Subcutaneous abdominal adipose tissue (tissue), 5 donors: ENCODE data around the gene METTL5.

ENCODE experiments used
- H3K27ac ChIP-seq: one replicate; pipeline ENCODE4 v1.7.0; 2013; ENCODE audit warnings: low read depth, mild to moderate bottlenecking, inconsistent platforms, low read length, moderate library complexity
- H3K27me3 ChIP-seq, 5 donors: one replicate each; pipeline ENCODE4 v1.7.0; 2013; ENCODE audit warnings: low read length in 5 of 5, inconsistent platforms in 1 of 5; ENCODE audit not compliant: control insufficient read depth in 5 of 5, insufficient read depth in 4 of 5
- H3K36me3 ChIP-seq, 5 donors: one replicate each; pipeline ENCODE4 v1.7.0; 2013; ENCODE audit warnings: low read length in 5 of 5; ENCODE audit not compliant: control insufficient read depth in 5 of 5, insufficient read depth in 5 of 5
- H3K4me1 ChIP-seq, 5 donors: one replicate each; pipeline ENCODE4 v1.7.0; 2013; ENCODE audit warnings: low read length in 5 of 5, mild to moderate bottlenecking in 3 of 5, moderate library complexity in 1 of 5; ENCODE audit not compliant: control insufficient read depth in 5 of 5, insufficient read depth in 5 of 5
- H3K4me3 ChIP-seq, 5 donors: one replicate each; pipeline ENCODE4 v1.7.0; 2013; ENCODE audit warnings: low read length in 5 of 5, low read depth in 1 of 5
- H3K9ac ChIP-seq, 5 donors: one replicate each; pipeline ENCODE4 v1.7.0; 2013; ENCODE audit warnings: low read length in 5 of 5, mild to moderate bottlenecking in 4 of 5, moderate library complexity in 3 of 5
- H3K9me3 ChIP-seq, 5 donors: one replicate each; pipeline ENCODE4 v1.7.0; 2013; ENCODE audit warnings: low read length in 5 of 5; ENCODE audit not compliant: control insufficient read depth in 5 of 5
- donor health status: healthy.
- donor health status: healthy.
- donor health status: healthy.
- donor health status: healthy.
- donor health status: healthy.

The METTL5 gene

GRCh38 chr2:169795181-169795580, 29.5 kb downstream of the METTL5 start:
- Histone ChIP-seq H3K27ac (no peak overlapping the region), H3K27me3 (no peaks in the 10 kb centered on the region), H3K4me1 (peaks cover 0 to 14% (median 10%) of the 10 kb centered on the region in 5 donors), H3K9ac (no peak overlapping the region), H3K9me3 (peaks cover 0 to 3% (median 0%) of the 10 kb centered on the region in 5 donors), H3K4me3 (no peak overlapping the region), H3K36me3 (no peaks in the 10 kb centered on the region)

- H3K9ac ChIP-seq, result no peak overlapping the region
- H3K9me3 ChIP-seq, result peaks cover 0 to 3% (median 0%) of the 10 kb centered on the region in 5 donors
- H3K4me1 ChIP-seq, result peaks cover 0 to 6% (median 5%) of the 10 kb centered on the region in 5 donors
- no peak overlapping the region for H3K27ac ChIP-seq
- H3K27me3 ChIP-seq, result no peaks in the 10 kb centered on the region
- H3K4me3 ChIP-seq, result no peak overlapping the region
- H3K36me3 ChIP-seq, result no peaks in the 10 kb centered on the region
Observed at GRCh38 chr2:169790581-169790980, 34.1 kb downstream of the METTL5 start.

GRCh38 chr2:169782513-169782912, 42.2 kb downstream of the METTL5 start:
- Histone ChIP-seq H3K27ac (no peak overlapping the region), H3K9me3 (no peaks in the 10 kb centered on the region), H3K36me3 (no peaks in the 10 kb centered on the region), H3K9ac (no peak overlapping the region), H3K4me1 (no peaks in the 10 kb centered on the region), H3K4me3 (no peak overlapping the region), H3K27me3 (no peaks in the 10 kb centered on the region)

GRCh38 chr2:169781249-169782013, 43.3 kb downstream of the METTL5 start:
- no peaks in the 10 kb centered on the region for H3K27me3 ChIP-seq
- H3K4me3 ChIP-seq, result no peak overlapping the region
- H3K36me3 ChIP-seq, result no peaks in the 10 kb centered on the region
- H3K4me1 ChIP-seq, result no peaks in the 10 kb centered on the region
- no peak overlapping the region for H3K27ac ChIP-seq
- H3K9me3 ChIP-seq, result no peaks in the 10 kb centered on the region
- H3K9ac ChIP-seq, result no peak overlapping the region

GRCh38 chr2:169778446-169778845, 46.3 kb downstream of the METTL5 start:
- Histone ChIP-seq H3K4me3 (no peak overlapping the region), H3K27me3 (no peaks in the 10 kb centered on the region), H3K27ac (no peak overlapping the region), H3K9ac (no peak overlapping the region), H3K4me1 (no peaks in the 10 kb centered on the region), H3K9me3 (no peaks in the 10 kb centered on the region), H3K36me3 (no peaks in the 10 kb centered on the region)

- H3K9ac ChIP-seq, result no peak overlapping the region
- H3K4me1 ChIP-seq, result no peaks in the 10 kb centered on the region
- H3K27ac ChIP-seq, result no peak overlapping the region
- H3K9me3 ChIP-seq, result no peaks in the 10 kb centered on the region
- H3K36me3 ChIP-seq, result no peaks in the 10 kb centered on the region
- no peak overlapping the region for H3K4me3 ChIP-seq
- no peaks in the 10 kb centered on the region for H3K27me3 ChIP-seq
Observed at GRCh38 chr2:169776252-169776761, 48.4 kb downstream of the METTL5 start.

- no peaks in the 10 kb centered on the region for H3K27me3 ChIP-seq
- H3K9ac ChIP-seq, result no peak overlapping the region
- no peaks in the 10 kb centered on the region for H3K9me3 ChIP-seq
- H3K27ac ChIP-seq, result no peak overlapping the region
- H3K36me3 ChIP-seq, result no peaks in the 10 kb centered on the region
- no peaks in the 10 kb centered on the region for H3K4me1 ChIP-seq
- no peak overlapping the region for H3K4me3 ChIP-seq
Observed at GRCh38 chr2:169775765-169776164, 48.9 kb downstream of the METTL5 start.

- H3K27ac ChIP-seq, result no peak overlapping the region
- H3K4me3 ChIP-seq, result no peak overlapping the region
- no peaks in the 10 kb centered on the region for H3K36me3 ChIP-seq
- no peak overlapping the region for H3K9ac ChIP-seq
- H3K4me1 ChIP-seq, result no peaks in the 10 kb centered on the region
- H3K9me3 ChIP-seq, result no peaks in the 10 kb centered on the region
- H3K27me3 ChIP-seq, result no peaks in the 10 kb centered on the region
Observed at GRCh38 chr2:169775354-169775753, 49.4 kb downstream of the METTL5 start.

- no peak overlapping the region for H3K4me3 ChIP-seq
- no peaks in the 10 kb centered on the region for H3K36me3 ChIP-seq
- no peak overlapping the region for H3K9ac ChIP-seq
- peaks cover 0 to 13% (median 7%) of the 10 kb centered on the region in 5 donors for H3K4me1 ChIP-seq
- H3K9me3 ChIP-seq, result no peaks in the 10 kb centered on the region
- H3K27me3 ChIP-seq, result peaks cover 0 to 11% (median 4%) of the 10 kb centered on the region in 5 donors
- no peak overlapping the region for H3K27ac ChIP-seq
Observed at GRCh38 chr2:169772651-169773050, 52.1 kb downstream of the METTL5 start.

GRCh38 chr2:169771612-169772011, 53.1 kb downstream of the METTL5 start:
- no peak overlapping the region for H3K27ac ChIP-seq
- H3K4me3 ChIP-seq, result no peak overlapping the region
- H3K4me1 ChIP-seq, result peaks cover 0 to 19% (median 7%) of the 10 kb centered on the region in 5 donors
- no peaks in the 10 kb centered on the region for H3K9me3 ChIP-seq
- peaks cover 0 to 13% (median 4%) of the 10 kb centered on the region in 5 donors for H3K27me3 ChIP-seq
- H3K9ac ChIP-seq, result no peak overlapping the region
- no peaks in the 10 kb centered on the region for H3K36me3 ChIP-seq
